Neuronal stem cell (in vitro differentiated cells): ENCODE results near the gene UCKL1.

Source experiments
- DNase-seq: peaks from one replicate; pipeline ENCODE4 v3.0.0-alpha.2; 2013; ENCODE audit warnings: low spot score
- H2AFZ ChIP-seq: one replicate; pipeline ENCODE4 v1.6.1; 2013; ENCODE audit warnings: mild to moderate bottlenecking, low read length, inconsistent platforms
- H2AK5ac ChIP-seq: 2 replicates; pipeline ENCODE4 v1.6.1; 2013; ENCODE audit warnings: low read depth, mild to moderate bottlenecking, inconsistent platforms, low read length, moderate library complexity, mixed read lengths
- H2BK120ac ChIP-seq: 2 replicates; pipeline ENCODE4 v1.6.1; 2013; ENCODE audit warnings: low read depth, mild to moderate bottlenecking, inconsistent platforms, low read length, moderate library complexity, mixed read lengths
- H2BK12ac ChIP-seq: one replicate; pipeline ENCODE4 v1.6.1; 2013; ENCODE audit warnings: low read length, inconsistent platforms
- H2BK15ac ChIP-seq: 2 replicates; pipeline ENCODE4 v1.6.1; 2013; ENCODE audit warnings: mild to moderate bottlenecking, low read length, inconsistent platforms, mixed read lengths
- H2BK5ac ChIP-seq: one replicate; pipeline ENCODE4 v1.6.1; 2013; ENCODE audit warnings: inconsistent platforms, mild to moderate bottlenecking, low read length, moderate library complexity
- H3K14ac ChIP-seq: one replicate; pipeline ENCODE4 v1.6.1; 2013; ENCODE audit warnings: low read length, inconsistent platforms
- H3K18ac ChIP-seq: 2 replicates; pipeline ENCODE4 v1.6.1; 2013; ENCODE audit warnings: low read length, inconsistent platforms
- H3K23ac ChIP-seq: 2 replicates; pipeline ENCODE4 v1.6.1; 2013; ENCODE audit warnings: low read depth, mild to moderate bottlenecking, mixed read lengths, low read length, inconsistent platforms; ENCODE audit not compliant: poor library complexity
- H3K27ac ChIP-seq: replicated peaks from 3 replicates; pipeline ENCODE4 v1.5.1; 2013; ENCODE audit warnings: low read length, inconsistent platforms
- H3K27me3 ChIP-seq, 3 experiments: 2 replicates each; pipeline ENCODE4 v1.6.1; 2013; ENCODE audit warnings: low read length in 3 of 3, mild to moderate bottlenecking in 2 of 3, inconsistent platforms in 1 of 3, low read depth in 1 of 3, mixed read lengths in 1 of 3, moderate library complexity in 1 of 3; ENCODE audit not compliant: control insufficient read depth in 3 of 3, insufficient read depth in 3 of 3
- H3K36me3 ChIP-seq, 2 donors: replicated peaks in 1 of 2; 2 replicates each; pipeline ENCODE4 v1.6.1; 2013; ENCODE audit warnings: low read length in 2 of 2; ENCODE audit not compliant: control insufficient read depth in 2 of 2, insufficient read depth in 2 of 2
- H3K4ac ChIP-seq: 2 replicates; pipeline ENCODE4 v1.6.1; 2013; ENCODE audit warnings: inconsistent platforms, mild to moderate bottlenecking, low read length, moderate library complexity
- H3K4me1 ChIP-seq, 2 donors: 1 replicate in 1 of 2; 2 replicates in 1 of 2; pipeline ENCODE4 v1.6.1; 2013; ENCODE audit warnings: low read length in 2 of 2, low read depth in 1 of 2; ENCODE audit not compliant: control insufficient read depth in 2 of 2, insufficient read depth in 1 of 2
- H3K4me2 ChIP-seq: one replicate; pipeline ENCODE4 v1.6.1; 2013; ENCODE audit warnings: mild to moderate bottlenecking, low read length, inconsistent platforms; ENCODE audit not compliant: insufficient read depth, poor library complexity, severe bottlenecking
- H3K4me3 ChIP-seq, 2 donors: 2 replicates each; pipeline ENCODE4 v1.5.1; 2013; ENCODE audit warnings: low read length in 2 of 2, mild to moderate bottlenecking in 2 of 2, inconsistent platforms in 1 of 2, moderate library complexity in 1 of 2
- H3K79me1 ChIP-seq: one replicate; pipeline ENCODE4 v1.6.1; 2013; ENCODE audit warnings: low read depth, mild to moderate bottlenecking, inconsistent platforms, low read length, moderate library complexity
- H3K9ac ChIP-seq: one replicate; pipeline ENCODE4 v1.6.1; 2013; ENCODE audit warnings: mild to moderate bottlenecking, low read depth, low read length, inconsistent platforms; ENCODE audit not compliant: poor library complexity
- H3K9me3 ChIP-seq, 2 donors: replicated peaks in 1 of 2; 2 replicates each; pipeline versions ENCODE3 to v1.6.1; 2013; ENCODE audit warnings: low read length in 2 of 2, mild to moderate bottlenecking in 2 of 2, inconsistent platforms in 1 of 2, low read depth in 1 of 2, mixed read lengths in 1 of 2, moderate library complexity in 1 of 2; ENCODE audit not compliant: control insufficient read depth in 2 of 2, insufficient read depth in 1 of 2
- H4K8ac ChIP-seq: one replicate; pipeline ENCODE4 v1.6.1; 2013; ENCODE audit warnings: low read depth, mild to moderate bottlenecking, inconsistent platforms, low read length, moderate library complexity
- H4K91ac ChIP-seq: one replicate; pipeline ENCODE4 v1.6.1; 2013; ENCODE audit warnings: low read length, low read depth, mild to moderate bottlenecking, inconsistent platforms; ENCODE audit not compliant: poor library complexity
- WGBS, 2 donors: extraction: QIAGEN DNeasy Blood & Tissue Kit; methylation state at CpG; one replicate each; pipeline ENCODE4 v1.1.7; 2013; ENCODE audit warnings: missing lambda C conversion rate in 2 of 2, mixed read lengths in 1 of 2; ENCODE audit not compliant: insufficient read length in 2 of 2, insufficient replicate concordance in 1 of 2; ENCODE audit errors: extremely low coverage in 2 of 2; 5-methylcytosine and 5-hydroxymethylcytosine counted together

The UCKL1 gene

GRCh38 chr20:63895952-63896263 lies 60.3 kb downstream of the UCKL1 start:
- Histone ChIP-seq H2AK5ac (no peak overlapping the region), H3K4me1 (peaks cover 9 to 12% of the 10 kb centered on the region in 2 donors)
- no CpG with 5 or more reads among the region's 5 CpGs for WGBS, 2 donors

GRCh38 chr20:63895202-63895951 lies 60.8 kb downstream of the UCKL1 start:
- Histone ChIP-seq H2AFZ (peak overlapping the region; percentile 85), H3K14ac (no peak overlapping the region), H3K79me1 (peaks cover 10% of the 10 kb centered on the region), H2AK5ac (no peak overlapping the region), H2BK5ac (no peak overlapping the region), H3K9me3 (no peaks in the 10 kb centered on the region), H2BK120ac (no peak overlapping the region), H3K27me3 (no peaks in the 10 kb centered on the region), H2BK12ac (no peak overlapping the region), H3K36me3 (peaks cover 11 to 31% of the 10 kb centered on the region in 2 donors), H3K4ac (no peak overlapping the region), H3K4me1 (peaks cover 9 to 12% of the 10 kb centered on the region in 2 donors), H3K18ac (no peak overlapping the region), H3K4me3 (peak overlapping the region; percentile 53 to 77), H3K23ac (no peak overlapping the region), H4K91ac (no peak overlapping the region), H3K4me2 (peak overlapping the region; percentile 52), H3K9ac (no peak overlapping the region), H2BK15ac (no peak overlapping the region), H4K8ac (no peak overlapping the region), H3K27ac (no peak overlapping the region)
- DNase-seq, result no peak
- no CpG with 5 or more reads among the region's 87 CpGs for WGBS, 2 donors

More at GRCh38 chr20:63895952-63896263, 60.3 kb downstream of the UCKL1 start:
- DNase-seq, result no peak
- no peak overlapping the region for H3K27ac ChIP-seq
- H3K14ac ChIP-seq, result no peak overlapping the region
- no peak overlapping the region for H3K18ac ChIP-seq
- no peak overlapping the region for H2AFZ ChIP-seq
- no peak overlapping the region for H3K9ac ChIP-seq
- H4K8ac ChIP-seq, result no peak overlapping the region
- no peaks in the 10 kb centered on the region for H3K9me3 ChIP-seq
- H2BK12ac ChIP-seq, result no peak overlapping the region
- no peak overlapping the region for H4K91ac ChIP-seq
- peak overlapping the region; percentile 52 for H3K4me2 ChIP-seq
- no peak overlapping the region for H3K23ac ChIP-seq
- no peak overlapping the region for H2BK15ac ChIP-seq
- H2BK120ac ChIP-seq, result no peak overlapping the region
- peaks cover 11 to 26% of the 10 kb centered on the region in 2 donors for H3K36me3 ChIP-seq
- H3K27me3 ChIP-seq, result no peaks in the 10 kb centered on the region
- peak overlapping the region in 1 of 2 donors; percentile 53 for H3K4me3 ChIP-seq
- no peak overlapping the region for H3K4ac ChIP-seq
- H2BK5ac ChIP-seq, result no peak overlapping the region
- peaks cover 10% of the 10 kb centered on the region for H3K79me1 ChIP-seq

- Histone ChIP-seq H3K27me3 (no peaks in the 10 kb centered on the region), H3K4me3 (peak within 1 kb of the TSS; percentile 53 to 79), H3K36me3 (peaks cover 19 to 39% of the 10 kb centered on the region in 2 donors), H4K91ac (no peak within 1 kb of the TSS), H2BK12ac (no peak within 1 kb of the TSS), H2AK5ac (no peak within 1 kb of the TSS), H2BK15ac (no peak within 1 kb of the TSS), H3K9ac (peak within 1 kb of the TSS; percentile 82), H2BK5ac (no peak within 1 kb of the TSS), H3K4me2 (peak within 1 kb of the TSS; percentile 76), H4K8ac (no peak within 1 kb of the TSS), H3K18ac (no peak within 1 kb of the TSS), H3K14ac (no peak within 1 kb of the TSS), H3K4ac (no peak within 1 kb of the TSS), H3K9me3 (no peaks in the 10 kb centered on the region), H3K27ac (no peak within 1 kb of the TSS), H2BK120ac (no peak within 1 kb of the TSS), H3K4me1 (peaks cover 9 to 12% of the 10 kb centered on the region in 2 donors), H3K23ac (peak within 1 kb of the TSS; percentile 60), H3K79me1 (peaks cover 10% of the 10 kb centered on the region), H2AFZ (peak within 1 kb of the TSS; percentile 85)
- DNase-seq, result peak; percentile 90
- no CpG with 5 or more reads among the region's 82 CpGs for WGBS, 2 donors
These were observed 61.6 kb downstream of the UCKL1 start, which contains the start of gene DNAJC5 for GRCh38 chr20:63894358-63895201. TSS of gene DNAJC5 (plus strand) at chr20:63895126. CDS start at chr20:63928346, 33,220 bp downstream.

GRCh38 chr20:63893999-63894357 lies 62.2 kb downstream of the UCKL1 start:
- Histone ChIP-seq H3K14ac (no peak overlapping the region), H3K4me2 (peak overlapping the region; percentile 76), H3K9me3 (no peaks in the 10 kb centered on the region), H3K36me3 (peaks cover 25 to 45% of the 10 kb centered on the region in 2 donors), H2BK120ac (no peak overlapping the region), H3K23ac (peak overlapping the region; percentile 60), H3K4me3 (peak overlapping the region; percentile 53 to 79), H3K18ac (no peak overlapping the region), H3K4ac (no peak overlapping the region), H3K27me3 (no peaks in the 10 kb centered on the region), H3K79me1 (peaks cover 10% of the 10 kb centered on the region), H2AK5ac (no peak overlapping the region), H3K27ac (no peak overlapping the region), H3K9ac (peak overlapping the region; percentile 82), H3K4me1 (peaks cover 9 to 12% of the 10 kb centered on the region in 2 donors), H2AFZ (peak overlapping the region; percentile 85), H4K8ac (no peak overlapping the region), H2BK12ac (no peak overlapping the region), H2BK5ac (no peak overlapping the region), H2BK15ac (no peak overlapping the region), H4K91ac (no peak overlapping the region)
- DNase-seq, result no peak
- no CpG with 5 or more reads among the region's 6 CpGs for WGBS, 2 donors
